Activated CD4-positive, alpha-beta T cell treated with anti-CD3 and anti-CD28 coated beads, Interleukin-2, Interleukin-4, amounts not matched to agents 100 ng/mL and 50 ng/mL, durations not matched to agents 16 hours and 8 hours (primary cell): ENCODE data around the gene NXPH1.
A peak's percentile ranks its signal among the peaks of the same experiment; 100 is the strongest.
"Not testable (repeated sequence)": the region's sequence is repeated elsewhere in the genome, so short reads cannot be mapped to it uniquely, and the experiment has no call there.

Source experiments
- DNase-seq: peaks from one replicate; pipeline ENCODE4 v3.0.0-alpha.2; 2020; ENCODE audit warnings: low spot score

NXPH1 gene

GRCh38 chr7:8719102-8719501 is 285.7 kb downstream of the NXPH1 start:
- DNase-seq, result no peak

DNA sequence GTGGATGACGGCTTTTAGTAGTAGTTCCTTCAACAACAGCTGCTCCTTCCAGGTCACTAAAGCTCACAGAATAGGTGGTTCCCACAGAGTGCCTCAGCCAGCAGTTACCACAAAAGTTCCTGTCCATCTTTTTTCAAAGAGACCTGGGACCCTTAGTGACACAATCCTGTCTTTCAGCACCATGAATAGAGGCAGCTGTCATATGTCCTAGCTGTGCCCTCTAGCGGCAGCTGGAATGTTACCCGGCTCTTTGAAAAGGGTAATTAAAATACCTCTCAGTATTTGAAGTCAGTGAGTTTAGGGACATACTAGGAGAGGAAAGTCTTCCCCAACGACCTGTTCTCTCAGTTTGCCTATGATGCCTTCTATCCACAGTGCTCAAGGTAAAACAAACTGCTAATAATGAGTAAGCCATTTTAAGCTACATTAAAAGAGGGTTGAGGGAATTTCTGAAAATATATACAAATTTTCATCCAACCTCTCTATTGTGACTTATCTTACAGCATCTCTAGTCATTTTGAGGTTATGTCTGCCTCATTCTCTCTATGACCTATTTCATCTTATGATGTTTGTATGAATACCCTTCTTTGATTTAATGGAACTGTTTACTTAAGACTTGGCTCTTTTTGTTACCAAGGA is 290.8 kb downstream of the NXPH1 start:
- DNase-seq, result peak; percentile 40

DNA sequence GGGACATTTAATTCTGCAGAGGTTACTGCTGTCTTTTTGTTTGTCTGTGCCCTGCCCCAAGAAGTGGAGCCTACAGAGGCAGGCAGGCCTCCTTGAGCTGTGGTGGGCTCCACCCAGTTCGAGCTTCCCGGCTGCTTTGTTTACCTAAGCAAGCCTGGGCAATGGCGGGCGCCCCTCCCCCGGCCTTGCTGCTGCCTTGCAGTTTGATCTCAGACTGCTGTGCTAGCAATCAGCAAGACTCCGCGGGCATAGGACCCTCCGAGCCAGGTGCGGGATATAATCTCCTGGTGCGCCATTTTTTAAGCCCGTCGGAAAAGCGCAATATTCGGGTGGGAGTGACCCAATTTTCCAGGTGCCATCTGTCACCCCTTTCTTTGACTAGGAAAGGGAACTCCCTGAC is 298.3 kb downstream of the NXPH1 start:
- not testable (repeated sequence) for DNase-seq

DNA sequence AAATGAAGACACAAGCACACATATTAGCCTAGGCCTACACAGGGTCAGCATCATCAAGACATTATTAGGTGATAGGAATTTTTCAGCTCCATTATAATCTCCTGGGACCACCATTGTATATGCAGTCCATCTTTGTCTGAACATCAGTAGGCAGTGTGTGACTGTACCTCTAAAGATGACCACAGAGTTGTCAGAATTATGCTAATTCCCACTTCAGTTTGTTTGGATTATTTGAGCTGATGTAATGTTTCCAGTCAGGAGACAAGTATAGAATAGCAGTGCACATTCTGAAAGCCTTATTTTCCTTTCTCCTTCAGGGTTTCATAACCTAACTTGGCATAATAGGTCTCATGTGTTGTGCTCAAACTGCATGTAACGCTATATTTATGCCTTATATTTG is 306.4 kb downstream of the NXPH1 start:
- no peak for DNase-seq

- DNase-seq, result no peak
Measured at GRCh38 chr7:8742837-8743236, 309.4 kb downstream of the NXPH1 start.

DNA sequence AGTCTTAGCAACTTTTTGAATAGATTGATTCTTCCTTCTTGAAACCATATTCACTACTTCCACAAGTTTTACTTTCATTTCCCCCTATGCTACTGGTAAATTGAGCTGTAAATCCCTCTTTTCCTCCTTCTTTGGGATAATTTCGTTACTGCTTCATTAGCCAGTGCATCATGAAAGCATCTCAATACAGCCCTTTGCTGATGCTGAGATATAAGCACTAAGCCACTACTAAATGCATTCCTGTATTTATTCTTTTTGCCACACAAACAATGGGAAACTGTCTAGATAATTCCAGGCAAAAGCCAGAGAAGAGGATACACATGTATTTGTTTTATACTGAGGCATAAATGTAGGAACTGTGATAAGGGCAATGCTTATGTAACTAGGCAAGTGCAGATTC is 313.9 kb downstream of the NXPH1 start:
- no peak for DNase-seq

DNA sequence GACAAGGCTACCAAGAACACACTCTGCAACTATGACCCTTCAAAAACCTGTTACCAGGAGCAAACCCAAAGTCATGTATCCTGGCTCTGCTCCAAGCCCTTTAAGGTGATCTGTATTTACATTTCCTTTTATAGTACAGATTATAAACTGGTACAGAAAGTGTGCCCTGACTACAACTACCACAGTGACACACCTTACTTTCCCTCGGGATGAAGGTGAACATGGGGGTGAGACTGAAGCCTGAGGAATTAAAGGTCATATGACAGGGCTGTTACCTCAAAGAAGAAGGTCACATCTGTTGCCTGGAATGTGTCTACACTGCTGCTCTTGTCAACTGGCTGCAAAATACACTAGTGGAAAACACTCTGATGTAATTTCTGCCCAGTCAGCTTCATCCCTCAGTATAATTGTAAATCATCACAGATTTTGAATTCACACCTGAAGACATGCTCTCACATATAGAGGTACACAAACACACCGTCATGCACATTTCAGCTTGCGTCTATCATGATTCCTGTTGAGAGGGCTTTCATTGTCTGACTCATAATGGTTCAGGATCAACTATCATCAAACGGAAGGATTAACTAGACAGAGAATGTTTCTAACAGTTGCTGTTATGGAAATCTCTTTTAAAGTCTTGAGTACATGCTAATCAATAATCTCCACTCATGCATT is 318.3 kb downstream of the NXPH1 start:
- DNase-seq, result no peak

- DNase-seq, result no peak
Measured at GRCh38 chr7:8753355-8753754, 319.9 kb downstream of the NXPH1 start.

DNA sequence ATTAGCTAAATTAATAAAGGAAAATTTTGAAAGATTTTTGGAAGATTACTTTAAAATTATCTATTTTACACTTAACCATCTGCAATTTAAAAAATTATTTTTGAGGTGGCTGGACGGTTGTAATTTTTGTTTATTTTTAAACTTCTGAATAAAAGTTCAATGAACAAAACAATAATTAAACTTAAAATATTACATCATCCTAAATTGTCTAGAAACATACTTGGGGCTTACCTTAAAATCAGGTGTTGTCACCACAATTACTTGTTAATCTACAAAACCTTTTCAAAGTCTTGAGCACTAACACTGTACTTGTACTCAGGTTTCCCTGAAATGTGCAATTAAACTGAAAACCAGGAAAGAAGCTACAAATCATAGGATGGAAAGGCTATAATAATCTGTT is 328.3 kb downstream of the NXPH1 start:
- no peak for DNase-seq

- no peak for DNase-seq
Measured at GRCh38 chr7:8762803-8763202, 329.4 kb downstream of the NXPH1 start.

DNA sequence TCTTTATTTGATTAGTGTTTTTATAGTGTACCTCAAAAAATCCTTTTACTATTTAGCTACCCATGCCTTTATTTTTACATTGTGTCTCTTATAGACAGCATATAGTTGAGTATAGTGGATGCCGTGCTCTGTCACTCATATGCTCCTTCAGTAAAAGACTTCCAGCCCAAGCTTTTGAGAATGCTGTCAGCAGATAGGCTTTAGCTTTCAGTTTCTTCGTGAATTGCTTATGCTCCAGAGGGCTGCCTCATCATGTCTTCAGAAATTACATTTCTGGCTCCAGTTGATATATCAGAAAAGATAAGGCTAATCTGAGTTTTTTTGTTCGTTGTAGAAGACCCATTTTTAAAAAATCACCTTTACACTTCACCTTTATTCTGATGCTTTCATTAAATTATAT is 332.0 kb downstream of the NXPH1 start:
- no peak for DNase-seq

DNA sequence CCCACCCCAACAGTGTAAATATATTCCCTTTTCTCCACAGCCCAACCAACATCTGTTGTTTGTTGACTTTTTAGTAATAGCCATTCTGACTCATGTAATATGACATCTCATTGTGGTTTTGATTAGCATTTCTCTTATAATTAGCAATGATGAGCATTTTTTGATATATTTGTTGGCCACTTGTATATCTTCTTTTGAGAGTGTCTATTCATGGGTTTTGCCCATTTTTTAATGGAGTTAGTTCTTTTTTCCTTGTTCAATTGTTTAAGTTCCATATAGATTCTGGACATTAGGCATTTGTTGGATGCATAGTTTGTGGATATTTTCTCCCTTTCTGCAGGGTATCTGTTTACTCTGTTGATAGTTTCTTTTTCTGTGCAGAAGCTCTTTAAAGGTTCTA is 340.1 kb downstream of the NXPH1 start:
- no peak for DNase-seq

GRCh38 chr7:8778459-8778858 is 345.1 kb downstream of the NXPH1 start:
- DNase-seq, result no peak

DNA sequence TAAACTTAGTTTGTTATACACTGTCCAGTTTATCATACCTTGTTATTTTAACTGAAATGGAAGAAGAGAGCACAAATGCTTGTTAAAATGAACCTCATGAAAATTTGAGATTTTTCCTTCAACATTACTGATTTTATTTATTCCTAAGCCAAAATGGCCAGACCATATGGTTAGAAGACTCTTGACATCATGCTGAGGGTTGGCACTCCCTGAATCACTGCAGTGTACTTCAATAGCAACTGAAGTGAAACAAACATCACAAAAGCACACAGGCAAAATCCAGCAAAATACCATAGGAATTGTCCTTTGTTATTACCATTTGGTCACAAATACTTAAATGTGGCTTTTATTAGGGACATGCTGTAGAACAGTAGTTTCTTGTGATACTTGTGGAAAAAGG is 347.8 kb downstream of the NXPH1 start:
- DNase-seq, result no peak

DNA sequence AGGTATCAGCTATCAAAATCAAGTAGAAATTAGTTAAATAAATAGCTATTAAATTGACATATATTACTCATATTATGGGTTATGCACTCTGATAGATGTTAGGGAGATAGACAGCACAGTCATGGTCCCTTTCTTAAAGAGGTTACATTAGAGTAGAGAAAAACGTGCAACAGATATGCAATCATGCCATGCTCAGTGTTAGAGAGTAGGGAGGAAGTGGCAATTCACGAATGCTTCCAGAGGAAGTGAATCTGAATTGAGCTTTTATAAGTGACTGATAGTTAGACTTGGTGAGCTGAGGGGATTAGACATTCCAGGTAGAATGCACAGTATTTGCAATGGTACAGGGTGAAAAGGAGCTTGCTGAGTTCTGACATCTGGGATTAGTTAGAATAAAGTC is 349.8 kb downstream of the NXPH1 start:
- no peak for DNase-seq

DNA sequence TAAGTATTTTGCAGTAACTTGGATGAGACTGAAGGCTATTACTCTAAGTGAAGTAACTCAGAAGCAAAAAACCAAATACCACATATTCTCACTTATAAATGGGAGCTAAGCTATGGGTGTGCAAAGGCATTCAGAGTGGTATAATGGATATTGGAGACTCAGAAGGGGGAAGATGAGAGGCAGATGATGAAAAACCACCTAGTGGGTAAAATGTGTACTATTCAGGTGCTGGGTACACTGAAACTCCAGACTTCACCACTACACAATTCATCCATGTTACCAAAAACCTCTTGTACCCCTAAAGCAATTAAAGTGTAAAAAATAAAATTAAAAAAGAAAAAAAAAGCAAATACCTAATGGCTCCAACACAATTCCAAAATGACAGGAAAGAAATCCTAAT is 351.7 kb downstream of the NXPH1 start:
- no peak for DNase-seq

DNA sequence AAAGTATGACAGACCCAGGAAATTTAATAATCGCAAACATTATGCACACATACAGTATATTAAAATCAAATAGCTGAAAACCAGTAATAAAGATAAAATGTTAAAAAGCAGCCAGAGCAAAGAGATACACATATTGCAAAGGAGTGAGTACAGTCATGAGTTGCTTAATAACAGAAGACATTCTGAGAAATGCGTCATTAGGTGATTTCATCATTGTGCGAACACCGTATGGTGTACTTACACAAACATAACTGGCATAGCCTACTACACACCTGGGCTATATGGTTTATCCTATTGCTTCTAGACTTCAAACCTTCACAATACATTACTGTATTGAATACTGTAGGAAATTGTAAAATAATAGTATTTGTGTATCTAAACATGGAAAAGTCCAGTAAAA is 367.6 kb downstream of the NXPH1 start:
- no peak for DNase-seq
